ENCODE data around the gene FHIT.

DNA sequence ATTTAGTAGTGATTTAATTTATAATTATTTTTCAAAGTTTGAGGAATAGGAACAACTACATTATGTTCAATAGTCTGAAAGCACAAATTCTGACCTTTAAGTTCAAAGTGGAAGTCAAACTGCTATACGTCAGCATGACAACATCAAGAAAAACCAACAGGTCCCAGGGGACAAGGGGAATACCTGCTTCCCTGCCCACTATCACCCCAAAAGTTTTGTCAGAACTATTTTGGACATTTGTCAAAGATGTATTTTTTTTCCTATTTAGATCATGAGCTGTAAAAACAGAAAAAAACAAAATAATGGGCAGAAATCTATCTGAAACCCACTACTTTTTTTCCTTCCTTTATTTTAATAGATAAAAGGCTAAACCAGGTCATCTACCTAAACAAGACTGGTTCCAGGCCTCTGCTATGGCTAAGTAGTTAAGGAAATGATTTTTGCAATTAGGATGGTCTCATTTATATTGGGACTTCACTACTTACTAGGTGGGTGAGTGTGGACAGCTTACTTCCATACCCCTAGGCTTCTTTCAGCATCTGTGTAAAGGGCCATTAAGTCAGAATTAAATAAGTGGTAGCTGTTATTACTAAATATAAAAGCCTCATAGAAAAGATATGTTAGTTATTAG, 746.3 kb downstream of the FHIT start:
- TF ChIP-seq, protein P1, sequence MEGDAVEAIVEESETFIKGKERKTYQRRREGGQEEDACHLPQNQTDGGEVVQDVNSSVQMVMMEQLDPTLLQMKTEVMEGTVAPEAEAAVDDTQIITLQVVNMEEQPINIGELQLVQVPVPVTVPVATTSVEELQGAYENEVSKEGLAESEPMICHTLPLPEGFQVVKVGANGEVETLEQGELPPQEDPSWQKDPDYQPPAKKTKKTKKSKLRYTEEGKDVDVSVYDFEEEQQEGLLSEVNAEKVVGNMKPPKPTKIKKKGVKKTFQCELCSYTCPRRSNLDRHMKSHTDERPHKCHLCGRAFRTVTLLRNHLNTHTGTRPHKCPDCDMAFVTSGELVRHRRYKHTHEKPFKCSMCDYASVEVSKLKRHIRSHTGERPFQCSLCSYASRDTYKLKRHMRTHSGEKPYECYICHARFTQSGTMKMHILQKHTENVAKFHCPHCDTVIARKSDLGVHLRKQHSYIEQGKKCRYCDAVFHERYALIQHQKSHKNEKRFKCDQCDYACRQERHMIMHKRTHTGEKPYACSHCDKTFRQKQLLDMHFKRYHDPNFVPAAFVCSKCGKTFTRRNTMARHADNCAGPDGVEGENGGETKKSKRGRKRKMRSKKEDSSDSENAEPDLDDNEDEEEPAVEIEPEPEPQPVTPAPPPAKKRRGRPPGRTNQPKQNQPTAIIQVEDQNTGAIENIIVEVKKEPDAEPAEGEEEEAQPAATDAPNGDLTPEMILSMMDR (IDR thresholded peaks at IDR 0.05) = no peak
- no peak for TF ChIP-seq POLR2A (IDR thresholded peaks at IDR 0.05)
